Activated CD8-positive, alpha-beta memory T cell treated with anti-CD3 and anti-CD28 coated beads, Interleukin-2, amount 10 ng/mL, durations not matched to agents 7 days and 5 days (primary cell): ENCODE measurements around the gene FFAR4. TPM values are rescaled to one million over a fixed set of nuclear protein-coding genes. Genes with fewer than 3 reads are reported as not detected.
"Not testable (repeated sequence)": the region's sequence is repeated elsewhere in the genome, so short reads cannot be mapped to it uniquely, and the experiment has no call there.

Experiments used
- ATAC-seq: fragments of 150-1000 bp; cut with Tn5 transposase; one replicate; pipeline ENCODE4 v1.10.0; 2021; ENCODE audit warnings: moderate library complexity
- CTCF ChIA-PET: fragments of 350-600 bp; sonication (Branson Sonifier 250); formaldehyde crosslinking; loops from one replicate; lab custom pipeline; 2021; ENCODE audit warnings: antibody characterized with exemption; lab: Charles Lee
- DNase-seq: peaks from one replicate; pipeline ENCODE4 v3.0.0-alpha.2; 2020
- H3K27ac Mint-ChIP-seq: one replicate; pipeline ENCODE4 v1.8.0; 2021; ENCODE audit warnings: mild to moderate bottlenecking, mixed read lengths
- H3K27me3 Mint-ChIP-seq: one replicate; pipeline ENCODE4 v1.8.0; 2021; ENCODE audit warnings: mixed read lengths
- H3K36me3 Mint-ChIP-seq: one replicate; pipeline ENCODE4 v1.8.0; 2021; ENCODE audit warnings: mild to moderate bottlenecking, mixed read lengths
- H3K4me1 Mint-ChIP-seq: one replicate; pipeline ENCODE4 v1.8.0; 2021; ENCODE audit warnings: mixed read lengths
- H3K4me3 Mint-ChIP-seq: one replicate; pipeline ENCODE4 v1.8.0; 2021; ENCODE audit warnings: mild to moderate bottlenecking, moderate library complexity, mixed read lengths
- H3K9me3 Mint-ChIP-seq: one replicate; pipeline ENCODE4 v1.8.0; 2022; ENCODE audit warnings: low read depth, mixed read lengths
- total RNA-seq, 2 experiments: library from RNA; stranded (reverse); gene quantifications; one replicate each; pipeline ENCODE4 v1.2.3, GENCODE V29; 2021

FFAR4 gene
- total RNA-seq: not detected

DNA sequence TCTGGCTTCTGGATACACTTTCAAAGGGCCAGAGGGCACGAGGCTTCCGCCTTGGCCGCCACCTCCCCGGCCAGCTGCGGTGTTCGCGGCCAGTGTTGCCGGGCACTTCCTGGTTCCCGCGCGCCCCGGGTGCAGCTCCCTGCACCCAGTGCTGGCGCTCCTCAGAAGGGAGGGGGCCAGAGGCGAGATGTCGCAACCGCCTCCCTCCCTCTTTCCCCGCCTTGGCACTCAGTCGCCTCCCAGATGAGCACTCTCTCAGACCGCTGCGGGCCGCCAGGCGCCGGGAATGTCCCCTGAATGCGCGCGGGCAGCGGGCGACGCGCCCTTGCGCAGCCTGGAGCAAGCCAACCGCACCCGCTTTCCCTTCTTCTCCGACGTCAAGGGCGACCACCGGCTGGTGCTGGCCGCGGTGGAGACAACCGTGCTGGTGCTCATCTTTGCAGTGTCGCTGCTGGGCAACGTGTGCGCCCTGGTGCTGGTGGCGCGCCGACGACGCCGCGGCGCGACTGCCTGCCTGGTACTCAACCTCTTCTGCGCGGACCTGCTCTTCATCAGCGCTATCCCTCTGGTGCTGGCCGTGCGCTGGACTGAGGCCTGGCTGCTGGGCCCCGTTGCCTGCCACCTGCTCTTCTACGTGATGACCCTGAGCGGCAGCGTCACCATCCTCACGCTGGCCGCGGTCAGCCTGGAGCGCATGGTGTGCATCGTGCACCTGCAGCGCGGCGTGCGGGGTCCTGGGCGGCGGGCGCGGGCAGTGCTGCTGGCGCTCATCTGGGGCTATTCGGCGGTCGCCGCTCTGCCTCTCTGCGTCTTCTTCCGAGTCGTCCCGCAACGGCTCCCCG, at the start of gene FFAR4:
TSS of gene FFAR4 (plus strand) at position 231 of the 842 bp plus-strand sequence. CDS start at position 287, 56 bp downstream.
- Mint-ChIP-seq H3K27me3 (peaks cover 69% of the 10 kb centered on the region), H3K4me3 (no peak within 1 kb of the TSS), H3K4me1 (peaks cover 3% of the 10 kb centered on the region), H3K9me3 (no peaks in the 10 kb centered on the region), H3K27ac (no peak within 1 kb of the TSS), H3K36me3 (no peaks in the 10 kb centered on the region)
- DNase-seq (no peak), ATAC-seq (no peak)
- CTCF ChIA-PET: no interaction called here

DNA sequence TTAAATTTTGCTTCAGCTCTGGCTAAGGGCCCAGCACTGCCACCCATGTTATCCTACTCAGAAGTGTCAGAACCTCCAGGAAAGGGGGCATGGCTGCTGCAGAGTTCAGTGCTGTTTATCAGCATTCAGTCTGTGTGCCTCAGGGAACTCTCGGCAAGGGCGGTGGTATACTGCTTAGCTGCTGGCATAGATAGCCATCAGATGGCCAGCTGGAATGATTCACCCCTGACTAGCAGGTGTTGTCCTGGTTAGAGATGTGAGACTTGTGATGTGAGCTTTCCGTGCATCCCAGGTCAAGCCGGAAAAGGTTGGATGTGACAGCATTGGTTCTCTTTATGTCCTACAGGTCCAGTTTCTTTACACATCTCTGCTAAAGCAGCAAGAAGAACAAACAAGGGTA, 47.9 kb upstream of the FFAR4 start:
- Mint-ChIP-seq H3K4me1 (no peaks in the 10 kb centered on the region), H3K27ac (no peak overlapping the region), H3K36me3 (peaks cover 74% of the 10 kb centered on the region), H3K9me3 (peaks cover 2% of the 10 kb centered on the region), H3K4me3 (no peak overlapping the region), H3K27me3 (no peaks in the 10 kb centered on the region)
- DNase-seq (no peak), ATAC-seq (no peak)
- CTCF ChIA-PET: no interaction called here

DNA sequence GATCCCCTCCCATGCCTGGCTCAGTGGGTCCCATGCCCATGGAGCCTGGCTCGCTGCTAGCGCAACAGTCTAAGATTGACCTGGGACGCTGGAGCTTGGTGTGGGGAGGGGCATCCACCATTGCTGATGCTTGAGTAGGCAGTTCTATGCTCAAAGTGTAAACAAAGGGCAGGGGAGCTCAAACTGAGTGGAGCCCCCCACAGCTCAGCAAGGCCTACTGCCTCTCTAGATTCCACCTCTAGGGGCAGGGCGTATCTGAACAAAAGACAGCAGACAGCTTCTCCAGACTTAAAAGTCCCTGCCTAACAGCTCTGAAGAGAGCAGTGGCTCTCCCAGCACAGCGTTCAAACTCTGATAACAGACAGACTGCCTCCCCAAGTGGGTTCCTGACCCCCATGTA, 31.2 kb upstream of the FFAR4 start:
- Mint-ChIP-seq H3K4me1 (no peaks in the 10 kb centered on the region), H3K27ac (no peak overlapping the region), H3K9me3 (no peaks in the 10 kb centered on the region), H3K4me3 (no peak overlapping the region), H3K36me3 (no peaks in the 10 kb centered on the region), H3K27me3 (peaks cover 30% of the 10 kb centered on the region)
- CTCF ChIA-PET: no interaction called here
- no peak for ATAC-seq
- no peak for DNase-seq

DNA sequence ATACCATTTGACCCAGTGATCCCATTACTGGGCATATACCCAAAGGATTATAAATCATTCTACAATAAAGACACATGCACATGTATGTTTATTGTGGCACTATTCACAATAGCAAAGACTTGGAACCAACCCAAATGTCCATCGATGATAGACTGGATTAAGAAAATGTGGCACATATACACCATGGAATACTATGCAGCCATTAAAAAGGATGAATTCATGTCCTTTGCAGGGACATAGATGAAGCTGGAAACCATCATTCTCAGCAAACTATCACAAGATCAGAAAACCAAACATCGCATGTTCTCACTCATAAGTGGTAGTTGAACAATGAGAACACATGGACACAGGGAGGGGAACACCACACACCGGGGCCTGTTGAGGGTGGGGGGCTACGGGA, 25.6 kb upstream of the FFAR4 start:
- H3K36me3 Mint-ChIP-seq, H3K9me3 Mint-ChIP-seq, CTCF ChIA-PET, H3K4me1 Mint-ChIP-seq, H3K27ac Mint-ChIP-seq, H3K4me3 Mint-ChIP-seq, DNase-seq, ATAC-seq: not testable (repeated sequence)
- H3K27me3 Mint-ChIP-seq: peaks cover 33% of the 10 kb centered on the region

DNA sequence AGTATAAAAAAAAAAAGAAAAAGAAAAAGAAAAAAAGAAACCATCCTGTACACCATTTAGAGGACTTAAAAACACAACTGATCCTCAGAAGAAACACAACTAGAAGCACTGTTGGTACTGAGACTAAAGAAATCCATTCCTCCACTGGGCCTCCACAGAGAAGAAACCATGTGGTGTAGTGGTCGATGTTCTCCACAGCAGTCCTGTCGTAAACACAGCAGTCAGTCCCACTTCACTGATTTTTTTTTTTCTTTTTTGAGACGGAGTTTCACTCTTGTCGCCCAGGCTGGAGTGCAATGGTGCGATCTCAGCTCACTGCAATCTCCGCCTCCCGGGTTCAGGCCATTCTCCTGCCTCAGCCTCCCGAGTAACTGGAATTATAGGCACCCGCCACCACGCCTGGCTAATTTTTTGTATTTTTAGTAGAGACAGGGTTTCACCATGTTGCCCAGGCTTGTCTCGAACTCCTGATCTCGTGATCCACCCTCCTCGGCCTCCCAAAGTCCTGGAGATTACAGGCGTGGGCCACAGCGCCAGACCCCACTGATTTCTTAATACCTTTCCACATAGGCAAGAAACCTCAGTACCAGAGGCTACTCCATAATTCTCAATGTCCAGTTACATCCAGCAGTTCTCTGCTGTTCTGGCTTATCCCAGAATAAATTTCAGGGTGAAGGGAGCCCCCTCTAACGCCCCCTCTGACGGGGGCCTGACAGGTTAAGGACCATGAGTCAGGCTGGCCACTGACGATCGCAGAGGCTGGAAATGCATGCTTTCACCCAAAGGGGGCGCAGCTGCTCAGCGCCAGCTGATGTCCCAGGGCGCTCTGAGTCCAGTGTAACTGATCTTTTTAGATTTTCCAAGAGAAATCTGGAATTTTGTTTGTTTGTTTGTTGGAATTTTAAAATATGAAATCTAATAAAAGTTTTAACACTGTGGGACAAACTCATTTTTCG, 24.8 kb upstream of the FFAR4 start:
- H3K36me3 Mint-ChIP-seq: no peaks in the 10 kb centered on the region
- no peak for ATAC-seq

DNA sequence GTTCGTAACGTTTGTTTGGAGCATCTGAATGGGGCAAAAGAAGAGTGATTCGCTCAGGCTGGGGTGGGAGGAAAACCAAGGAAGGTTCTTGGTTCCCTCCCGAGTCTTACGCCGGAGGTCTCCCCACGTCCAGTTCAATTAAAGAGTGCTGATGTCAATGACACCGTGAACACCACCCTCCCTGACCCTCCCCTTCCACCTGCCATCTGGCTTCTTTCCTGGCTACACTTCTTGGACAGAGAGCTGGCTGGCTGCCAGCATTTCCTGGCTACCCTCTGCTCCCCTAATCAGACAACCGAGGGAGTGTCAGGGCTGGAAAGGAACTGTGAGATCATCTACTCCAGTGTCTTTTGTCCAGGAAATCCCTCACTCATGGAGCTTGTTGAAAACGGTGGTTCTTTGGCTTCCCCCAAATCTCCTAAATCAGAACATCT, 24.1 kb upstream of the FFAR4 start:
- ATAC-seq (no peak), DNase-seq (no peak)
- Mint-ChIP-seq H3K27me3 (peaks cover 40% of the 10 kb centered on the region), H3K27ac (no peak overlapping the region), H3K4me1 (no peaks in the 10 kb centered on the region), H3K9me3 (no peaks in the 10 kb centered on the region), H3K4me3 (no peak overlapping the region), H3K36me3 (no peaks in the 10 kb centered on the region)
- CTCF ChIA-PET: interaction anchor here (1.1 to 1.6 kb wide), 4 partner anchors 9 to 379 kb away, joined by 3 to 5 read pairs (median 4); no protein-coding TSS in a partner anchor

More for the DNA sequence above, 24.8 kb upstream of the FFAR4 start:
- CTCF ChIA-PET: interaction anchor here (1.1 to 1.6 kb wide), 4 partner anchors 8 to 379 kb away, joined by 3 to 5 read pairs (median 4); no protein-coding TSS in a partner anchor
- Mint-ChIP-seq H3K9me3 (no peaks in the 10 kb centered on the region), H3K4me3 (no peak overlapping the region), H3K27me3 (peaks cover 38% of the 10 kb centered on the region), H3K27ac (no peak overlapping the region), H3K4me1 (no peaks in the 10 kb centered on the region)
- DNase-seq: no peak

DNA sequence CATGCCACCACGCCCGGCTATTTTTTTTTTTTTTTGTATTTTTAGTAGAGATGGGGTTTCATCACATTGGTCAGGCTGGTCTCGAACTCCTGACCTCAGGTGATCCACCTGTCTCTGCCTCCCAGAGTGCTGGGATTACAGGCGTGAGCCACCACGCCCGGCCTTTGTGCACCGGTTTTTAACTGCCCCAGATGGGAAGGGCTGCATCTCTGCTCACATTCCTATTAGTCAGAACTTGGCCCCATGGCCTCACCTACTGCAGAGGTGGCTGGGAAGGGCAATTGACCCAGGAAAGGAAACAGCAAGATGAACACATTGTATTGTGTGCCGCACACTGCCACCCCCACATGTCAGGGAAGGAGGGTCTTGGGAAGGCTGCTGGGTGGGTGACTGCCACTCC, 19.5 kb upstream of the FFAR4 start:
- H3K4me3 Mint-ChIP-seq, CTCF ChIA-PET, DNase-seq, H3K36me3 Mint-ChIP-seq, H3K27ac Mint-ChIP-seq, H3K9me3 Mint-ChIP-seq, H3K4me1 Mint-ChIP-seq, ATAC-seq: not testable (repeated sequence)
- H3K27me3 Mint-ChIP-seq: peaks cover 13% of the 10 kb centered on the region

DNA sequence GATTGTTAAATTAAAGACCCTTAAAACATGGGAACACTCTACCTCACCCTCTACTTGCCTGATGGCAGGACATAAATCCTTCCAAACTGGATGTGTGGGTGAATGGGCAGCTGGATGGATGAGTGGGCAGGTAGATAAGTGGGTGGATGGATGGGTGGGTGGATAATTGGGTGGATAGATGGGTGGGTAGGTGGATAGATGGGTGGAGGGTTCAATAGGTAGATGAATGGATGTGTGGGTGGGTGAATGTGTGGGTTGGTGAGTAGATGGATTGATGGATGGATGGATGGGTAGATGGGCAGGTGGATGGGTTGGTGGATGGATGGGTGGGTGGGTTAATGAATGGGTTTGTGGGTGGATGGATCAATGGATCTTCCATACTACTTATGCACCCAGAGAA, 18.9 kb upstream of the FFAR4 start:
- DNase-seq (no peak), ATAC-seq (no peak)
- CTCF ChIA-PET: no interaction called here
- Mint-ChIP-seq H3K36me3 (no peaks in the 10 kb centered on the region), H3K27ac (no peak overlapping the region), H3K4me3 (no peak overlapping the region), H3K27me3 (peaks cover 13% of the 10 kb centered on the region), H3K4me1 (no peaks in the 10 kb centered on the region), H3K9me3 (no peaks in the 10 kb centered on the region)

DNA sequence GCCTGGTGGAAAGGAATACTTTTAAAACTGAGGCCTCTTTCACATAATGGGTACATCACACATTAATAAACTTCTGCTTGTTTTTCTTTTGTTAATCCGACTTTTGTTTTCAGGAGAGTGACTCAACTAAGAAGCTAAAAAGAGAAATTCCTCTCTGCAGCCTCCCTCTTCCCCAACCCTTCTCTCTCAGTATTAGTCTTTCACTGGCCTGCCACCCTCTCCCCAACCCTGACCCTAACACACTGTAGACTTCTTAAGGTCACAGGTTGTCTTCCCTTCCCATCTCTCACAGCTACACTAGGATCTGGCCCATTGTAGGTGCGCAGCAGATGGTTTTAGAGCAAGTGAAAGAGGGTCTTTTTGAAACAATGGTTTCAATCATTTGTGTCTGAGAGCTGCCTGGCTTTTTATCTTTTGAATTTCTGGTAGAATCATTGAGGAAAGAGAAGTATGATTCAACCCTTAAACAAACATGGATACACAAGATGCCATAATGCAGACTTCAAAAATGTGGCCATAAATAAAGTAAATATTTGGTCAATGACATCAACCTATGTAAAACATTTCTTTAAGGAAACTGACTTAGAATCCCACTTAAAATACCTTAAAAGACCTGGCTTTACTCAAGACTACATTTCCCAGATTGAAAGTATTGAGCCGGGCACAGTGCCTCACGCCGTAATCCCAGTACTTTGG, 17.9 kb upstream of the FFAR4 start:
- CTCF ChIA-PET: no interaction called here

DNA sequence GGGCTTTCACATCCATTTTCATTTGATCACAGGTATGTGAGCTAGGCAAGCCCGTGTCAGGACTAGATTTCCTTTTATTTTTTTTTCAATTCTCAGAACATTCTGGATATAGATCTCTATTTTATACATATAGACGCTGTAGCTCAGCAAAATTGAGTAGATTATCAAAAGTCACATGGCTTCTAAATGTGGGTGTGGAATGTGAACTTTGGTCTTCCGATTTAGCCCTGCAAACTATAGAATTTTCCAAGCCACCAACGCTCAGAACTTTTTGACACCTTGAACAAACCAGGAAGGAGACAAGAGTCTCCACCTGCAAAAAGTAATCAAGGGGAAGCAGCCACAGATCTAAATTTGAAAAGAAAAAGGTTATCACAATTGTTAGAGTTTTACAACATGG, 15.9 kb upstream of the FFAR4 start:
- DNase-seq (no peak), ATAC-seq (no peak)
- H3K27ac Mint-ChIP-seq: no peak overlapping the region
- no peaks in the 10 kb centered on the region for H3K4me1 Mint-ChIP-seq
- H3K27me3 Mint-ChIP-seq: peaks cover 9% of the 10 kb centered on the region
- no peaks in the 10 kb centered on the region for H3K9me3 Mint-ChIP-seq
- no peaks in the 10 kb centered on the region for H3K36me3 Mint-ChIP-seq
- CTCF ChIA-PET: no interaction called here
- no peak overlapping the region for H3K4me3 Mint-ChIP-seq

More for the DNA sequence above, 17.9 kb upstream of the FFAR4 start:
- H3K36me3 Mint-ChIP-seq: no peaks in the 10 kb centered on the region
- no peaks in the 10 kb centered on the region for H3K9me3 Mint-ChIP-seq
- DNase-seq (no peak), ATAC-seq (no peak)
- H3K27me3 Mint-ChIP-seq: peaks cover 10% of the 10 kb centered on the region
- no peak overlapping the region for H3K4me3 Mint-ChIP-seq
- H3K27ac Mint-ChIP-seq: no peak overlapping the region
- H3K4me1 Mint-ChIP-seq: no peaks in the 10 kb centered on the region

DNA sequence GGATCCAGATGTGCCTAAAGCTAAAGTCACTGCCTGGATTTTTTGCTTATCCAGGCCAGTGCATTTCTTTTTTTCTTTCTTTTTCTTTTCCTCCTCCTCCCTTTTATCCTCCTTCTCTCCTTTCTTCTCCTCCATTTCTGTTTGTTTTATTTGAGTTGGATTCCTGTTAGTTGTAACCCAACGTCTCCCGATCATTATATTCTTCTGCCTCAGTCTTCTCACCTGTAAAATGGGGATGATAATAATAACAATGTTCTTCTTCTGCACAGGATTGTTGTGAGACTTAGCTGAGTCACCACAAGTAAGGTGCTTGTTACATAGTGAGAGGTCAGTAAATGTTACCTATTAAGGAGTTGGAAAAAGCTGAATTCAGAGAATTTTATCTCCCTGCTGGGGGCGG, 13.7 kb upstream of the FFAR4 start:
- H3K27me3 Mint-ChIP-seq: peaks cover 3% of the 10 kb centered on the region
- ATAC-seq: no peak
- no peaks in the 10 kb centered on the region for H3K9me3 Mint-ChIP-seq
- no peak for DNase-seq
- H3K27ac Mint-ChIP-seq: no peak overlapping the region
- no peak overlapping the region for H3K4me3 Mint-ChIP-seq
- no peaks in the 10 kb centered on the region for H3K4me1 Mint-ChIP-seq
- CTCF ChIA-PET: interaction anchor here (0.8 kb wide), 1 partner anchor 56 kb away, joined by 3 read pairs; the partner anchor contains the start of gene CEP55
- no peaks in the 10 kb centered on the region for H3K36me3 Mint-ChIP-seq

DNA sequence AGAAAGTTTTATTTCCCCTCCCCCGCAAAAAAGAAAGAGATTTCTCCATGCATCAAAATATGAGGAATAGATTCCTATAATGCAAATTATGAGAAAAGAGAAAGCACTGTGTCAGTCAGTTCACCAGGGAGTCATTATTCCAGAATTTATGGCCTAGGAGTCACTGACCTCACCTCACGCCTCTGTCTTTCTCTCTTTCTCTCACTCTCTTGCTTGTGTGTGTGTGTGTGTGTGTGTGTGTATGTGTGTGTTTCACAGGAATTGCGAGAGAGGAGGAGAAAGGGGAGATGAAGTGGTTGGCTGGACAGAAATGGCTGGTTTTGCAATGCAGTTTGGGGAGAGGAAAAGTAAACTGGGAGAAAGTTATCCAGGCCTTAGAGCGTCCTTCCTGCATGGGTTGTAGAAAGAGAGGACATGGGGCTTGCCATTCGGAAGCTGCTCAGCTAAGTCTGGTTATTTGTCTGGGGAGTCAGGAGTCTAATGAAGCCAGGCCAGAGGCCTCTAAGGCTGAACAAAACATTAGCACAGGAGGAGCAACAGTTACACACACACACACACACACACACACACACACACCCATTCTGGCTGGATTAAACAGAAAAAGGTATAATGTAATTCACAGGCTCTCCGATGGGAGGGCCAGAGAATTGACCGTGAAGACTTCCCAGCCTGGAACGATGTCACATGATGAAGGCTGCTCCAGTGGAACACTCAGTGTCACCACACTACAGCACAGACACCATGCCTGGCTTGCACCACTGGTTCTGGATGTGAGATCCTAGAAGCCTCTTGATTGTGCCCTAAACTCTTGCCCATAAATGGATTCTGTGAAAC, 12.8 kb upstream of the FFAR4 start:
- CTCF ChIA-PET: interaction anchor here (0.7 to 1.7 kb wide), 8 partner anchors 11 to 127 kb away, joined by 3 to 8 read pairs (median 3); partner anchors contain the start of genes CEP55 and MYOF
- Mint-ChIP-seq H3K27ac (no peak overlapping the region), H3K27me3 (peaks cover 3% of the 10 kb centered on the region), H3K4me3 (no peak overlapping the region), H3K4me1 (no peaks in the 10 kb centered on the region), H3K36me3 (no peaks in the 10 kb centered on the region), H3K9me3 (no peaks in the 10 kb centered on the region)
- no peak for DNase-seq
- ATAC-seq: no peak
